ENCODE data around the gene CYB561D2. TPM values are rescaled to one million over a fixed set of nuclear protein-coding genes. Genes with fewer than 3 reads are reported as not detected.

Gene CYB561D2
- total and polyA plus RNA-seq, 10 of the 15 experiments (the other 5 are each of a cell fraction or from before 2014, with no cell fraction given): 7.6 to 39.2 (median 18.8) TPM

GRCh38 chr3:50358355-50358910 lies 7.8 kb downstream of the CYB561D2 start (continued):
- TF ChIP-seq MTA2 (IDR thresholded peaks at IDR 0.05; ENCODE audit: low read depth): no peak
- TF ChIP-seq MLLT1 (IDR thresholded peaks at IDR 0.05): no peak
- no peak for TF ChIP-seq PAX8 (IDR thresholded peaks at IDR 0.05)
- no peak for TF ChIP-seq MTA3 (IDR thresholded peaks at IDR 0.05; ENCODE audit: borderline replicate concordance, low read length)

GRCh38 chr3:50358911-50359759 lies 8.5 kb downstream of the CYB561D2 start, which contains the start of gene TMEM115:
Gene TMEM115, minus strand, starts transcription at chr3:50359521. Its CDS starts 458 bp downstream, at chr3:50359063.
- intact Hi-C loops (cut with micrococcal nuclease; ENCODE audit: unreplicated experiment) (loop anchor here (1.0 kb wide), 1 partner anchor 8 kb away; no protein-coding TSS in a partner anchor), in situ Hi-C loops (cut with MboI) (loop anchor here (10.0 kb wide), 1 partner anchor 1026 kb away; the partner anchor contains the start of gene MANF)
- peak; percentile 93 for DNase-seq (ENCODE audit: low read depth, low spot score)
- Histone ChIP-seq H2AFZ (ENCODE audit: control insufficient read depth, low read depth, low read length) (peak within 1 kb of the TSS; percentile 99), H3K9ac (ENCODE audit: control insufficient read depth, insufficient read depth, low read length) (peak within 1 kb of the TSS; percentile 85), H4K20me1 (ENCODE audit: control insufficient read depth, insufficient read depth) (peaks cover 2% of the 10 kb centered on the region; the same call in 1 of the 2 replicates), H3K4me2 (ENCODE audit: control insufficient read depth, insufficient read depth) (peak within 1 kb of the TSS; percentile 97), H3K79me2 (ENCODE audit: control insufficient read depth, insufficient read depth, low read length) (peaks cover 33% of the 10 kb centered on the region), H3K36me3 (ENCODE audit: control insufficient read depth in 2 of 2, insufficient read depth in 2 of 2, low read length in 1 of 2) (peaks cover 3 to 17% of the 10 kb centered on the region in 2 experiments; a peak in 2 of 4 replicates), H3K9me3 (replicated peaks; ENCODE audit: control insufficient read depth, insufficient read depth, low read length) (no peaks in the 10 kb centered on the region), H3K4me1 (ENCODE audit: control insufficient read depth, insufficient read depth, low read length) (peaks cover 18% of the 10 kb centered on the region), H3K4me3 (peak within 1 kb of the TSS; percentile 78), H3K27ac (ENCODE audit: control insufficient read depth, insufficient read depth) (peak within 1 kb of the TSS; percentile 63), H3K27me3 (replicated peaks in 1 of 2; ENCODE audit: control insufficient read depth in 2 of 2, insufficient read depth in 2 of 2, low read length in 1 of 2) (no peaks in the 10 kb centered on the region)
- CTCF ChIA-PET: interaction anchor here (0.6 to 0.9 kb wide), 2 partner anchors 16 to 195 kb away, joined by 4 read pairs; no protein-coding TSS in a partner anchor
- SMC1A ChIA-PET (ENCODE audit: uncharacterized antibody, unreplicated experiment): interaction anchor here (0.5 to 1.0 kb wide), 3 partner anchors 9 to 1213 kb away, joined by 4 read pairs; partner anchors contain the start of genes CYB561D2 and NPRL2
- 1% methylated on average over 64 of the region's 64 CpGs for WGBS (ENCODE audit: insufficient coverage, insufficient replicate concordance, low lambda C conversion rate, missing lambda C conversion rate)
- peak; percentile 99 for FAIRE-seq
- POLR2A ChIA-PET: interaction anchor here (0.6 to 3.2 kb wide), 3 partner anchors 9 to 227 kb away, joined by 3 to 24 read pairs (median 5); partner anchors contain the start of genes CYB561D2 and NPRL2
- RAD21 ChIA-PET (ENCODE audit: unreplicated experiment): no interaction called here
- ATAC-seq: peak; percentile 99
- TSS peak; percentile 84 for BruUV-seq (replicated peaks)
- TF ChIP-seq GATAD2B (conservative IDR thresholded peaks at IDR 0.05; ENCODE audit: low read depth) (peak; percentile 79), E2F4 (IDR thresholded peaks at IDR 0.05; ENCODE audit: low read depth, low read length) (peak; percentile 14; the same call in 1 of the 2 replicates), MAX (IDR thresholded peaks at IDR 0.05; ENCODE audit: low read depth, low read length) (peak; percentile 53; the same call in 1 of the 2 replicates), ESRRA (IDR thresholded peaks at IDR 0.05; ENCODE audit: low read length) (peak; percentile 87), NKRF (conservative IDR thresholded peaks at IDR 0.05) (peak; percentile 58; the same call in 1 of the 2 replicates), ZNF207 (IDR thresholded peaks at IDR 0.05; ENCODE audit: borderline replicate concordance) (peak; percentile 37; the same call in 1 of the 2 replicates), SIX5 (IDR thresholded peaks at IDR 0.05; ENCODE audit: low read depth, low read length, severe bottlenecking) (peak; percentile 100), SREBF1 (IDR thresholded peaks at IDR 0.05; ENCODE audit: low read length) (peak; percentile 94), EGR1 (IDR thresholded peaks at IDR 0.05; ENCODE audit: borderline replicate concordance in 1 of 2, low read depth in 2 of 2, low read length in 2 of 2) (no peak), RELA (IDR thresholded peaks at IDR 0.05; ENCODE audit: borderline replicate concordance, partially characterized antibody) (peak; percentile 57), RUNX3 (IDR thresholded peaks at IDR 0.05; ENCODE audit: low read length) (peak; percentile 98)

Data from GM12878 (cell line).